HepG2 (cell line): ENCODE measurements around the gene EFEMP2. TPM values are rescaled to one million over a fixed set of nuclear protein-coding genes. Genes with fewer than 3 reads are reported as not detected.

Source experiments
- CBX5 ChIP-seq: sonication (generic); formaldehyde crosslinking; IDR thresholded peaks from 2 replicates; pipeline ENCODE4 v1.4.0; 2020; ENCODE audit warnings: missing genetic modification reagents, borderline replicate concordance
- CHD4 ChIP-seq: fragments of 200-600 bp; sonication (generic); IDR thresholded peaks from 2 replicates; pipeline ENCODE4 v1.7.0; 2017; ENCODE audit warnings: mild to moderate bottlenecking, low read length, borderline replicate concordance
- E2F5 ChIP-seq: sonication (generic); formaldehyde crosslinking; conservative IDR thresholded peaks from 2 replicates; pipeline ENCODE4 v1.4.0; 2020; ENCODE audit warnings: missing genetic modification reagents
- EEA1 ChIP-seq: sonication (generic); formaldehyde crosslinking; IDR thresholded peaks from 2 replicates; pipeline ENCODE4 v1.5.1; 2020; ENCODE audit warnings: mild to moderate bottlenecking, missing genetic modification reagents, borderline replicate concordance
- HIVEP1 ChIP-seq: sonication (generic); formaldehyde crosslinking; IDR thresholded peaks from 2 replicates; pipeline ENCODE4 v1.4.0; 2020; ENCODE audit warnings: mild to moderate bottlenecking, missing genetic modification reagents
- HMGXB3 ChIP-seq: sonication (generic); formaldehyde crosslinking; IDR thresholded peaks from 2 replicates; pipeline ENCODE4 v1.4.0; 2020; ENCODE audit warnings: missing genetic modification reagents, borderline replicate concordance
- HOXA7 ChIP-seq: sonication (generic); formaldehyde crosslinking; IDR thresholded peaks from 2 replicates; pipeline ENCODE4 v1.8.1; 2022; ENCODE audit warnings: mild to moderate bottlenecking, missing genetic modification reagents, moderate library complexity
- NFE2L1 ChIP-seq: sonication (generic); formaldehyde crosslinking; IDR thresholded peaks from 2 replicates; pipeline ENCODE4 v1.4.0; 2020; ENCODE audit warnings: missing genetic modification reagents, mild to moderate bottlenecking, borderline replicate concordance
- SAFB2 ChIP-seq: sonication (generic); formaldehyde crosslinking; IDR thresholded peaks from 2 replicates; pipeline ENCODE4 v1.5.1; 2020; ENCODE audit warnings: missing genetic modification reagents, low read depth, mild to moderate bottlenecking, borderline replicate concordance
- SMAD9 ChIP-seq: sonication (generic); formaldehyde crosslinking; IDR thresholded peaks from 2 replicates; pipeline ENCODE4 v1.5.1; 2020; ENCODE audit warnings: mild to moderate bottlenecking, missing genetic modification reagents
- SRSF9 ChIP-seq: fragments of 200-400 bp; formaldehyde crosslinking; IDR thresholded peaks from 2 replicates; pipeline ENCODE4 v1.6.1; 2018; ENCODE audit warnings: borderline replicate concordance, mild to moderate bottlenecking, low read depth, low read length; ENCODE audit not compliant: insufficient read depth, poor library complexity, severe bottlenecking
- TAF1 ChIP-seq: sonication (generic); formaldehyde crosslinking; IDR thresholded peaks from 2 replicates; pipeline ENCODE4 v1.4.0; 2020; ENCODE audit warnings: missing genetic modification reagents
- ZBTB10 ChIP-seq: sonication (generic); formaldehyde crosslinking; IDR thresholded peaks from 2 replicates; pipeline ENCODE4 v1.4.0; 2020; ENCODE audit warnings: missing genetic modification reagents, borderline replicate concordance
- ZBTB43 ChIP-seq: sonication (generic); formaldehyde crosslinking; conservative IDR thresholded peaks from 2 replicates; pipeline ENCODE4 v1.4.0; 2020; ENCODE audit warnings: missing genetic modification reagents
- ZNF121 ChIP-seq: sonication (generic); formaldehyde crosslinking; IDR thresholded peaks from 2 replicates; pipeline ENCODE4 v1.5.0; 2020; ENCODE audit warnings: mild to moderate bottlenecking, missing genetic modification reagents
- ZNF256 ChIP-seq: sonication (generic); formaldehyde crosslinking; conservative IDR thresholded peaks from 2 replicates; pipeline ENCODE4 v1.4.0; 2020; ENCODE audit warnings: missing genetic modification reagents
- ZNF354B ChIP-seq: sonication (generic); formaldehyde crosslinking; IDR thresholded peaks from 2 replicates; pipeline ENCODE4 v1.8.0; 2022; ENCODE audit warnings: mild to moderate bottlenecking, missing genetic modification reagents
- ZNF563 ChIP-seq: sonication (generic); formaldehyde crosslinking; IDR thresholded peaks from 2 replicates; pipeline ENCODE4 v1.8.0; 2022; ENCODE audit warnings: mild to moderate bottlenecking, moderate library complexity, missing genetic modification reagents
- polyA plus RNA-seq, 8 experiments: library from polyadenylated mRNA; depleted of rRNA in 3 of 8; stranded (reverse) in 7 of 8; unstranded in 1 of 8; fragments of >200 nt; fragmentation: Illumina TruSeq in 4 of 8; extraction: Trizol in 4 of 8; gene quantifications; 2 replicates each; pipeline versions ENCODE4 v1.2.1 to v1.2.3, GENCODE V29; 2011 to 2016; ENCODE audit warnings: low read depth in 4 of 8, missing spikeins in 1 of 8, mixed read lengths in 1 of 8; ENCODE audit not compliant: insufficient read depth in 1 of 8
- total RNA-seq, 5 experiments: library from RNA; depleted of rRNA; stranded (reverse); fragments of >200 nt; fragmentation: Illumina TruSeq; extraction: Trizol; gene quantifications; 2 replicates each; pipeline ENCODE4 v1.2.3, GENCODE V29; 2016; ENCODE audit warnings: low read depth in 1 of 5

EFEMP2 gene
- total and polyA plus RNA-seq, 2 of the 13 experiments (the other 11 are each of a cell fraction or from before 2014, with no cell fraction given) = 7.4 to 29.7 TPM

GRCh38 chr11:65857853-65858680 is 14.5 kb downstream of the EFEMP2 start, which contains the start of gene CFL1 (continued):
- TF ChIP-seq ZBTB43 (CRISPR knock-in tag) = no peak
- TF ChIP-seq ZNF121 (CRISPR knock-in tag) = no peak
- peak; percentile 94 for TF ChIP-seq TAF1 (CRISPR knock-in tag)
- TF ChIP-seq NFE2L1 (CRISPR knock-in tag) = no peak
- TF ChIP-seq EEA1 = no peak
- no peak; the same call in 1 of the 2 replicates for TF ChIP-seq SAFB2
- TF ChIP-seq SMAD9 (CRISPR knock-in tag) = no peak
- TF ChIP-seq CBX5 (CRISPR knock-in tag) = peak; percentile 49; the same call in 1 of the 2 replicates
- no peak for TF ChIP-seq SRSF9
- peak; percentile 21; the same call in 1 of the 2 replicates for TF ChIP-seq ZNF354B (CRISPR knock-in tag)
- TF ChIP-seq E2F5 = peak; percentile 85
- TF ChIP-seq ZNF563 (CRISPR knock-in tag) = peak; percentile 91
- TF ChIP-seq HOXA7 (CRISPR knock-in tag) = no peak
- no peak for TF ChIP-seq CHD4
- TF ChIP-seq HMGXB3 = peak; percentile 92; the same call in 1 of the 2 replicates
- TF ChIP-seq ZNF256 (CRISPR knock-in tag) = no peak
- TF ChIP-seq ZBTB10 (CRISPR knock-in tag) = peak; percentile 4; the same call in 1 of the 2 replicates
- peak; percentile 83 for TF ChIP-seq HIVEP1 (CRISPR knock-in tag)
